ENCODE results near the gene TTLL9.
A peak's percentile ranks its signal among the peaks of the same experiment; 100 is the strongest.
"Not testable (repeated sequence)": the region's sequence is repeated elsewhere in the genome, so short reads cannot be mapped to it uniquely, and the experiment has no call there.

The TTLL9 gene, protein sequence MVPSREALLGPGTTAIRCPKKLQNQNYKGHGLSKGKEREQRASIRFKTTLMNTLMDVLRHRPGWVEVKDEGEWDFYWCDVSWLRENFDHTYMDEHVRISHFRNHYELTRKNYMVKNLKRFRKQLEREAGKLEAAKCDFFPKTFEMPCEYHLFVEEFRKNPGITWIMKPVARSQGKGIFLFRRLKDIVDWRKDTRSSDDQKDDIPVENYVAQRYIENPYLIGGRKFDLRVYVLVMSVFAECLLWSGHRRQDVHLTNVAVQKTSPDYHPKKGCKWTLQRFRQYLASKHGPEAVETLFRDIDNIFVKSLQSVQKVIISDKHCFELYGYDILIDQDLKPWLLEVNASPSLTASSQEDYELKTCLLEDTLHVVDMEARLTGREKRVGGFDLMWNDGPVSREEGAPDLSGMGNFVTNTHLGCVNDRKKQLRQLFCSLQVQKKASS

DNA sequence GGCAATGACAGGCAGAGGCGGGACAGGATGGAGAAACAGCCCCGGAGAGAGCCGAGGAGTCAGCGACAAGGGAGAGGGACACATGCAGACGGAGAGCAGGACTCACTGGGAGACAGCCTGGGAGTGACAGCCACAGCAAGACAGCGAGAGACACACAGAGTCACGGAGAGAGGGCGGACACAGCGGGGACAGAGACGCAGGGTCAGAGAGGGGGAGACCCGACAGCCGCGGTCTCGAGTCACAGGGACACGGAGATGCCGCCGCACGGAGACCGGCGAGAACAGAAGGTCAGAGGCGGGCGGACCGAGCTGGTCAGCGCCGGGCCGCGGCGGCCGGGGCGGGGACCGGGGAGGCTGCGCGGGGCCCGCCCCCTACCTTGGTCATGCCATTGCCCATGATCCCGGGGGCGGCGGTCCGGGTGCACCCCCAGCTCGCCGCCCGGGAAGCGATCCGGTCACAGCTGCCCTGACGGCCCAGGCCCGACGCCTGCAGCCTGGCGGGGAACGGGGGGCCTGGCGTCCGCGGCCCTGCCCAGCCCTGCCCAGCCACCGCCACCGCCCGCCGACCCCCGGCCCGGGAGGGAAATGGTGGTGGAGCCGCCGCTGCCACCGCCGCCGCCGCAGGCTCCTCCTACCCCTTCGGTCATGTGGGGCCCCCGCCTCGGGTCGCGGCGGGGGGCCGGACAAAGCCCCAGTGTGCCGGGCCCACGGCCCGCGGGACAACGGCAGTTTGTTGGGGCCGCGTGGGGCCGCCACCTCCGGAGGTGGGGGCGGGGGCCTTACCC is at the start of gene TTLL9, which contains the start of gene DUSP15:
Gene TTLL9, plus strand, starts transcription at position 693 of the 784 bp plus-strand sequence. CDS start 493 bp downstream, outside the sequence.
Gene DUSP15, minus strand, starts transcription at position 586 of the 784 bp plus-strand sequence. Its CDS starts 190 bp downstream, at position 396.
- peak in 47 of 51 donors; percentile 36 to 92 (median 73) for DNase-seq

DNA sequence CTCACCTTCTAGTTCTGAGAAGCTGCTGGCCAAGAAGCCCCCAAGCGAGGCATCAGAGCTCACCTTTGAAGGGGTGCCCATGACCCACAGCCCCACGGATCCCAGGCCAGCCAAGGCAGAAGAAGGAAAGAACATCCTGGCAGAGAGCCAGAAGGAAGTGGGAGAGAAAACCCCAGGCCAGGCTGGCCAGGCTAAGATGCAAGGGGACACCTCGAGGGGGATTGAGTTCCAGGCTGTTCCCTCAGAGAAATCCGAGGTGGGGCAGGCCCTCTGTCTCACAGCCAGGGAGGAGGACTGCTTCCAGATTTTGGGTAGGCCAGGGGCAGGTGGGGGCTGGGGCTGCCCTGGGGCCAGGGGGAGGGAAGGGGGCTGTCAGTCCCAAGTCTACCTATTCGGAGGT is 49.0 kb upstream of the TTLL9 start:
- DNase-seq, result no peak

DNA sequence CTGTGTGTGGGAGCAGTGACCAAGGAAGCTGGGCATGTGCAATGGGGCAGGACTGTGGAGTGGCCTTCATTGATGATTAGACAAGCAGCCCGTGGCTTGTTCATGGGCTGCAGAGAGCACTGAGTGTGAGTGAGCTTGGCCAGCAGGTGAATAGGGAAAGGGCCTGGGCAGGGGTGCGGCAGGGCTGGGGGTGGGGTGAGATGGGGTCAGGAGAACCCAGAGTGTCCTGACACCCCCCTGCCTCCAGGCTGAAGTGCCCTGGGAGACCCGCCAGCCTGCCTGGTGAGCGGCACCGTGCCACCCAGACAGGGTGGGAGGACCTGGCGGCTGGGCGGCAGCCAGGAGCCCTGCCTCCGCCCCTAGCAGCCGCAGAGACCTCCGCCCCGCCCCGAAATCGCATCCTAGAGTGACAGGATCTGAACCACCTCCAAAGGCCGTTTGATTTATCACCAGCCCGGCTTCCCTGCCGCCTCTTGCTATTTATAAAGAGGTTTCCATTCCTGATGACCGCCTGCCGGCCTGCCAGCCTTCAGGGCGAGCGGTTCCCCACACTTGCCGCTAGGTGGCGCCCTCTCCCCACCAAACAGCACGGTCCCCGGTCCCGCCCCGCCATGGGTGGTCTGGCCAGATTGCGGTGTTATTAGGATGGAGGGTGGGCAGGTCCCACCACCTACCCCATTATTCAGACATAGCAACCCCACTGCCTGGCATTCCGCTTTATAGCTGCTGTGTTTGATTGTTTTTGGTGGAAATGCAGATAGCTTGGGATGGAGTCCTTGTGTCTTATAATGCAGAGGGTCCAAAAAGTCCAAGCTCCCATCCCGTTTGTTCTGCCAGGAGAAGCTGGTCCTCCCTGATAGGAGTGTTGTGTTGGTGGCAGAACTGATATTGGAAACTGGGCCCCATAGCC is 47.8 kb upstream of the TTLL9 start:
- DNase-seq, result peak in 48 of 51 donors; percentile 10 to 81 (median 60)

DNA sequence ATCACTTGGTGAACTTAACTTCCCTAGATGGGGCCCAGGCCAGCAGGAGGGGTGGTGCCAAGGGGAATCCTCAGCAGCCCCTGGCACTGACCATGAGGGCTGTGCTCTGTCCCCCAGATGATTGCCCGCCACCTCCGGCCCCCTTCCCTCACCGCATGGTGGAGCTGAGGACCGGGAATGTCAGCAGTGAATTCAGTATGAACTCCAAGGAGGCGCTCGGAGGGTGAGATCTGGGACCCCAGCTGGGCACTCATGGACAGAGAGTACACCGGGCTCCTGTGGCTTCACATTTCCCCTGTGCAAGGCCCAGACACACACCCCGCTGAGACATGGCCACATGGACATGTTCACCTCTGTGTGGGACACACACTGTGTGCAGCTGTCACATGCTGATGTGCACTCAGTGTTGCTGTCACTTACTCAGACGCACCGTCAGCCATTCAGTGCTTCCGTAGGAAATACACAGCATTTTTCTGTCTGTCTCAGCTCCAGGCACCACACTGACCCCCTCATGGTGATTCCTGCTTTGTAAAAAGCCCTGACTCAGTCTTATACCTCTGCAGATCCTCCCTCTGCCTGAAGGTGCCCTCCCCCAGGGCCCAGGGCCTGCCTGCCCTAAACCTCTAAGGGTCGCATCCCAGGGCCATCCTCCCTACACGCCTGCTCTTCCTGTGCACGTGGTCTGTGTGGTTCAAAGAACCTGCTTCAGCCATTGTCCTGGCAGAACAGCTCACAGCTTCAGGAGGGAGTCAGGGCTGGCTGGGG is 46.9 kb upstream of the TTLL9 start:
- no peak for DNase-seq

DNA sequence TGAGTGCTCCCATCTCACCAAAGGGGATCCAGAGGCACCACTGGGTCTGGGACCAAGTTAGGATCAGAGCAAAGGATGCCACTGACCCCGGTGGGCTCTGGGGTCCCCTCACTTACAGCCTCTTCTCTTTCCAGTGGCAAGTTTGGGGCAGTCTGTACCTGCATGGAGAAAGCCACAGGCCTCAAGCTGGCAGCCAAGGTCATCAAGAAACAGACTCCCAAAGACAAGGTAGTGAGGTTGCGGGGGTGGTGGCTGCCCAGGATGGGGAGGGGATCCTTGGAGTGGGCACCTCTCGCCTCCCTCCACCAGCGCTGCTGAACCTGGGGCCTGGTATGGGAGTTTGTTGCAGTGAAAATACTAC is 46.3 kb upstream of the TTLL9 start:
- DNase-seq, result no peak

DNA sequence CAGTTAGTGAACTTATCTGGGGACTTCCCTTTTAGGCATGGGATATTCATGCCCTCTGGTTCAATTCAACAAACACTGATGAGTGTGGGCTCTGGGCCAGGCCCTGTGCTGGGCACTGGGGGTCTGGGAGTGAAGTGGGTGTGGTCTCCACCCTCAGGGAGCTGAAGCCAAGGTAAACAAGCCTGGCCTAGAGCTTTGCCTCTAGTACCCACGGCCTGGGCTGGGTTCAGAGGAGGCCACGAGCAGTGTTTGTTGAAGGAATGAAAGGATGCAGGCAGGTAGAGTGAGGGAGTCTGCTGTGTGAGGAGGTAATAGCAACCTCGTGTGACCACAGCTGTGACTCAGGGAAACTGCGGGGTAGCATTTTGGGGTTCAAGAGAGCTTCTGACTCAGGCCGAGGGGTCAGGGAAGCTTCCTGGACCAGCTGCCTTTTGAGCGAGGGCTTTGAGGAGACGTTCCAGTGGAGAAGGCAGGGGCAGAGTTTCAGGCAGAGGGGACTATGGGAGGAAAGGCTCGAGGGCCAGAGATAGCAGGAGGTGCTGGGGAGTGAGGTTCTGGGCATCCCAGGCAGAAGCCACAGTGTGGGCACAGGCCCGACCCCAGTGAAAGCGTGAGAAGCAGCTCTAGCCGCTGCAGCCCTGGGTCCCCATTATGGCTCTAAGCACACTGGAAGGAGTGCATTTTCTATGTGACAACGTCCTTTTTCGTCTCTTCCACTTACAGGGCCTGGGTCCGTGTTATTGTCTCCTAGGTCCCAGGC is 45.7 kb upstream of the TTLL9 start:
- DNase-seq, result no peak

DNA sequence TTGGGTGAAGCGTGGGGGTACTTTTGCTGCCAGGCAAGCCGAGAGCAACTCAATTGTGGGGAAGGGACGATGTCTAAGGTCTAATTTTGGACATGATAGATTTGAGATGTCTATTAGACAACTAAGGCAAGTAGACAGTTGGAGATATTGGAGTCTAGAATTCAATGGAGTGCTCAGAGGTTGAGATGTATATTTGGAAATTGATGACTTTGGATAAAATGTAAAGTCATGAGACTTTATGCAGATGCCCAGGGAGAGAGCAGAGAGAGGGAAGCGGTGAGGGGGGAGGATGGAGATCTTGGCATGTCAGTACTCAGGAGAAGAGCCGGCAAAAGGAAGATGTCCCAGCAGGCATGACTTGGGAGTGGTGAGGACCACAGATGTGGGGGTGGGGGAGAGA is 44.4 kb upstream of the TTLL9 start:
- DNase-seq, result no peak

DNA sequence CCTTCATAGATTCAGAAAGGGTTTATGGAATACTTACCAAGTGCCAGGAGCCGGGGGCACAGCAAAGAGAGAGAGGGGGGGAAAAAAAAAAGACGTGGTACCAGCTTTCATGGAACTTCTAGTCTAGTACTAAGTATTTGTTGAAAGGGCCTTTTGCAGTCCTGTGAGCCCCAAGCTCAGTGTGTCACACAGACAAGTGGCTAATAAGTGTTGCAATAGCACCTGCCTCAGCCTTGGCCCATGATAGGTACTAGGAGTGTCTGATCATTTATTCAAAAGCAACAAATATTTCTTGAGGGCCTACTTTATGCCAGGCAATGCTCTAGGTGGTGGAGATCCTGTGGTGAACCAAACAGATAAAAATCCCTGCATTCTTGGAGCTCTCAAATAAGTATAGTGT is 43.4 kb upstream of the TTLL9 start:
- DNase-seq, result no peak

DNA sequence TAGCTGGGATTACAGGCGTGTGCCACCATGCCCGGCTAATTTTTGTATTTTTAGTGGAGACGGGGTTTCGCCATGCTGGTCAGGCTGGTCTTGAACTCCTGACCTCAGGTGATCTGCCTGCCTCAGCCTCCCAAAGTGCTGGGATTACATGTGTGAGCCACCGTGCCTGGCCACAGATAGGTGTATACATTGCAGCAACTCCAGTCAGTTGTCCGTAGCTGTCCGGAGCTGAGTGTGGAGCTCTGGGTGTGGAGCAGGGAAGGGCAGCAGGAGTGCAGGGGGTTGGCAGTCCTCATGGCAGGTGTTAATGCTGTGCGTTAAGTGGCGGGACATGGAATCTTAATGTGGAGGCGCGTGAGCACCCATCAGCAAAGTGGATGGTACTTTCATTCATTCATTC is 42.4 kb upstream of the TTLL9 start:
- DNase-seq, result not testable (repeated sequence)

DNA sequence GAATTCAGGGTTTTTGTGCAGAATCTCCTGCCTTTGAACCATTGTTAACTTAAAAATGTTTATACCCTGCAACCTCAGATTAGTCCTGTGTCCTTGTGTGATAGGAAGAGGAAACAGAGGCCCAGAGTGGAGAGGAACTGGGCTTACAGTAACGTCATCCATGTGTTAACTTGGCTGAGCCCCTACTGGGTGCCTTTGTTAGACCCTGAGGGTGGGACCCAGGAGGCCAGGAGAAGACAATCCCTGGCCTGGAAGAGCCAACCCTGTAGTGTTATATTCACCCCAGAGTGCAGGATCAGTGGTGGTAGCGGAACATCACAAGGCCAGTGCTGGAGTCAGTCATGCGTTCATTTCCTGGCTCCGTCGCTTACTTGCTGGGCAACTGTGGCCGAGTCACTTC is 40.7 kb upstream of the TTLL9 start:
- no peak for DNase-seq

DNA sequence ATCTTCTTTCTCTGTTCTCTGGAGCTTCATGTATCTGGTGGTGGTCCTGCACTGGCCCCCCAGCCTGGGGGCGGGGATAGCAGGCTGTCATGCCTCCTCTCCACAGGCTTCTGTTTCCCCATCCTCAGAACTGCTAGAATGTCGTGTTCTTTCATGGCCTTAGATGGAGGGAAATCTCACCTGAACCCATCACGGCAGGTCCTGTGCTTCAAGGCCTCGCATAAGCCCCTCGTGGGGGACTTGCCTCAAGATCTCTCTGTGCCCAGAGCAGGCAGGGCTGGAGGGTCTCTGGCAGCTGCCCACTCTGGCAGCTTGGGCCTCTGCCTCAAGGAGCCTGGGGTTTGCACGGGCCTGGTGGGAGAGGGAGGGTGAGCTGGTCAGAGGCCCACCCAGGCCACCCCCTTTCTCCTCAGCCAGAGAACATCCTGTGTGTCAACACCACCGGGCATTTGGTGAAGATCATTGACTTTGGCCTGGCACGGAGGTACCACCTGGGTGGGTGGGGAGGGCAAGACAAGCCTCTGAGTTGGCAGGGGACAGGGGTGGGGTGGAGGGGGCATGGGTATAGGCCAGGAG is 39.9 kb upstream of the TTLL9 start:
- DNase-seq, result no peak

DNA sequence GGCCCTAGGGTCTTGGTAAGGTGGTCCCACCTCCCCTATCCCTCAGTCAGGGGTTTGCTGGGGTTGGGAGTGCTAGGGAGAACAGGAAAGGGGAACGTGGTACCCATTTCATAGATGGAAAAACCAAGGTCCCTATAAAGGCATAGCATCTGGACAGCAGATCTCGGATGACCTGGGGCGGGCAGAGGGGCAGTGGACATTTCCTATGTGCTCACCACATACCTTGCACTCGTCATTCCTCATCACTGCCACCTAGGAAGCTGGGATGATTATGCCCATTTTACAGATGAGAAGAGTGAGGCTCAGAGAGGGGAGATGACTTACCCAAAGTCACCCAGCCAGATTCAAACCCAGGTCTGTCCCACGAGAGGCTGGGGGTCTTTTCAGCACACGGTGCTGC is 39.2 kb upstream of the TTLL9 start:
- DNase-seq, result no peak

DNA sequence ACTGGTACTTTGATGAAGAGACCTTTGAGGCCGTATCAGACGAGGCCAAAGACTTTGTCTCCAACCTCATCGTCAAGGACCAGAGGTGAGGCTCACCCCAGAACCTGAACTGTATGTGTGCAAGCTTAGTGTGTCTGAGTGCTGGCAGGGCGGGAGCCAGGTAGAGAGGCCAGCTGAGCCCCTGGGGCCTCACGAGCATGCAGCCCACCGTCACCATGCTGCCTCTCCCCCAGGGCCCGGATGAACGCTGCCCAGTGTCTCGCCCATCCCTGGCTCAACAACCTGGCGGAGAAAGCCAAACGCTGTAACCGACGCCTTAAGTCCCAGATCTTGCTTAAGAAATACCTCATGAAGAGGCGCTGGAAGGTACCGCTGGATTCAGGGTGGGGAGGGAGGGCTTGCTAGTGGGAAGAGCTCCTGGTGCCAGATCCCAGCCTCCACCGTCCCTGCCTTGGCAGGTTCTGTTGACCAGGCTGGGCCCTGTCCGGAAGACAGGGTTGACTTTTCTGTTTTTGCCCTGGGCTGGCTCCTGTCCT is 38.6 kb upstream of the TTLL9 start:
- DNase-seq, result no peak

DNA sequence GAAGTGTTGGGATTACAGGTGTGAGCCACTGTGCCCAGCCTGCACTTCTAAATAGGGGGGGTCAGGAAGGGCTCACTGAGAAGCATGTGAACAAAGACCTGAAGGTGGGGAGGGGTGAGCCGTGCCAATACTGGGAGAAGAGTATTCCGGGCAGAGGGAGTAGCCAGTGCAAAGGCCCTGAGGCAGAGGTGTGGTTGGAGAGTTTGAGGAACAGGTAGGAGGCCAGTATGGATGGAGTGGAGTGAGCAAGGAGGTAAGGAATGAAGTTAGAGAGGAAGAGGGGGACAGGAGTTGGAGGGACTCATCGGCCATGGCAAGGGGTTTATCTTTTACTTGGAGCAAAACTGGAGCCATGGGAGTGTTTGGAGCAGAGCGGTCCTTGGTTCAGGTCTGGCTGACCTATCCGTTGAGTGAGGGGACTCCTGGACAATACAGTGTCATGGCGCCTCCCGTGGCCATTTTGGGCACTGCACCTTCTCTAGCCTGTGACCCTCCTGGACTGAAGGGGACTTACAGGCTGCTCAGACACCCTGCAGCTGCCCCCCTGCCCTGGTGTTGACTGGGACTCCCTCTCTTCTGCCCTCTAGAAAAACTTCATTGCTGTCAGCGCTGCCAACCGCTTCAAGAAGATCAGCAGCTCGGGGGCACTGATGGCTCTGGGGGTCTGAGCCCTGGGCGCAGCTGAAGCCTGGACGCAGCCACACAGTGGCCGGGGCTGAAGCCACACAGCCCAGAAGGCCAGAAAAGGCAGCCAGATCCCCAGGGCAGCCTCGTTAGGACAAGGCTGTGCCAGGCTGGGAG is 37.1 kb upstream of the TTLL9 start:
- peak in 17 of 51 donors; percentile 1 to 46 (median 13) for DNase-seq

DNA sequence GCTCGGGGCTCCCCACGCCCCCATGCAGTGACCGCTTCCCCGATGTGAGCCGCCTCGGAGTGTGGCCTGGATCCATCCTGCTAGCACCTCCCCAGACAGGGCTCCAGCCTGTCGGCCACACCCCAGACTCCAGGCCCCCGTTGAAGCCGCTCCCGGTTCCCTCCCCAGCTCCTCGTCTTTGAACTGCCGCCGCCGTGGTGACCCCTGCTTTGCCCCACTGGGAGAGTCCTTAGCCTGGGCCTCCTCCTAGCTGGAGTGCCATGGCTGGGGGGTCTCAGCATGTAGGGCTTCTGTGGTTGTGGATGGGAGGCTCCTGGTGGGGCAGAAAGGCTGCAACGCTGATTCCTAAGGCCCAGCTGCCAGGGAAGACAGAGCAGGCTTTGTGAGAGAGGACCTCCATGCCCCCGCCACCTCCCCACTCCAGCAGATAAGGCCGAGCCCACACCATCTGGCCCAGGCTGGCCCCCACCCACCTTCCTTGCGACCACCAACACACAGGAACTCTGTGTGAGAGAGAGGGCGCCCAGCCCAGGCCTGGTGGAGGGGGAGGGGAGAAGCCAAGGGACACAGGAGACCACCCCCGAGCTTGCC is 36.4 kb upstream of the TTLL9 start:
- no peak for DNase-seq

DNA sequence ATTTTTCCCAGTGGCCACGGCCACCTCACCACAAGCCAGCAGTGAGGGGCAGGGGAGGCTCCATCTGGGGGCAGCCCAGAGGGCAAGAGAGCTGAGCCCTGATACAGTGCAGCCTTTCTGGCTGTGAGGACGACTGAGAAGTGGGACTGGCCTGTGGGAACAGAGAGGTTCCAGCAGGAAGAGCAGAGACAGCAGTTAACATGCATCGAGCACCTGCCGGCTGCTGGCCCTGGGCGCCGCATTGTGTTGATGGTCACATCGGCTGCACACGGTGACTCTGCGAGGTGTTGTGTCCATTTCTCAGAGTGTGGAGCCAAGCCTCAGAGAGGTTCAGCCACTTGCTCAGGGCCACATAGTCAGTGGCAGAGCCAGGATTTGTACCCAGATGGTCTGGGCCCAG is 34.9 kb upstream of the TTLL9 start:
- DNase-seq, result no peak

DNA sequence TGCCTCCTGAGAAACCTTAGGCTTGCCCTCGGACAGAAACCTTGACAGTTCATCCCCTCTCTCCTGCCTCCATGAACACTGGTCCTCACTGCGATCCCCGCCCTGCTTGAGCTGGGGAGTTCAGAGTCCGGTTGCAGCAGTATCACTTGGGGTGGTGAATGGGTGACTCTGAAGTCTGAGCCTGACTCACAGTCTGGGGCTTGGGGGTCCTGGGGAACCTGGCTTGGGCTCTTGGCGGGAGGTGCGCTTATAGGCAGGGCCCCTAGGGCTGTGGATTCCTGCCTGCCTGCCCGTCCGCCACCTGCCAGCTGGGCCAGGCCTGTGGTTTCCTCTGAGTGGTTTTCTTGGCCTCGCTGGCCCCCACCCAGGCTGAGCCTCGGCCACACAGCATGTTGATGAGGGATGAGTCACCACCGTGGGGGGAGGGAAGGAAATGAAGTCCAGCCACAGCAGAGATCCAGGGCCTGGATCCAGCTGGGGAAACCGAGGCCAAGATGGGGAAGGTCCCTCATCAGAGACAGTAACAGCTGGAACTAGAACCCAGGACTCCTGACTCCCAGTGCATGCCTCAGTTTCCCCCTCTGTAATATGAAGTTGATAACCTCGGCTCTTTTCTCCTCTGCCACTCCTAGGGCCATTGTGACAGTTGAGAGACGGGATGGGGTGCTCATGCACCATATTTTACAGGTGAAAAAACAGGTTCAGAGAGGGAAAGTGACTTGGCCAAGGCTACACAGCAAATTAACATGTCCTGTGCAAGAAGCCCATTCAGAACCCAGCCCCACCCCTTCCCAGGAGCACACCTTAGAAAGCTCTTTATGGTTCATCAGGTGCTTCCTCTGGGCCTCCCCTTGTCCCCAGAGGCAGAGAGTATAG is 34.2 kb upstream of the TTLL9 start:
- DNase-seq, result peak in 44 of 51 donors; percentile 1 to 85 (median 50)

All from hypothalamus (tissue), 51 donors.